ENCODE results near the gene MLH3.

DNA sequence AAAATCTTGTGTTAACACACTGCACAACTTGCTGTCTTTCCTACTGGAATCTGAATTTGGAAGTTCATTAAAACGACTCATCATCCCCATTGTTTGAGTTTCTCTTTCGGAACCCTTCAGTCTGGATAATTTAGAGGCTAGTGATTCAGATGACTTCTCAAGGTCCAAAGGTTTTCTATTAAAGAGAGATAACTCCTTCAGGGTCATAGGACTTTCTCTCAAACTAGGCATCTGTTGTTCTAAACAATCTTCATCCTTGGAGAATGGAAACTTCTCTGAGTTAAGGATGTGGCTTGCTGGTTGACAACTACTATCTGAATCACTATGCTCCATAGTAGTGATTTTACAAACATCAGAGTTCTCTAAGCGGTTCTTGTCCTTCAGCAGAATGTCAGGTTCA lies 4.4 kb downstream of the MLH3 start:
- TF ChIP-seq, protein P1, sequence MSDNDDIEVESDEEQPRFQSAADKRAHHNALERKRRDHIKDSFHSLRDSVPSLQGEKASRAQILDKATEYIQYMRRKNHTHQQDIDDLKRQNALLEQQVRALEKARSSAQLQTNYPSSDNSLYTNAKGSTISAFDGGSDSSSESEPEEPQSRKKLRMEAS (IDR thresholded peaks at IDR 0.05; ENCODE audit: insufficient read depth, insufficient read length) = no peak
- TF ChIP-seq, protein P2, sequence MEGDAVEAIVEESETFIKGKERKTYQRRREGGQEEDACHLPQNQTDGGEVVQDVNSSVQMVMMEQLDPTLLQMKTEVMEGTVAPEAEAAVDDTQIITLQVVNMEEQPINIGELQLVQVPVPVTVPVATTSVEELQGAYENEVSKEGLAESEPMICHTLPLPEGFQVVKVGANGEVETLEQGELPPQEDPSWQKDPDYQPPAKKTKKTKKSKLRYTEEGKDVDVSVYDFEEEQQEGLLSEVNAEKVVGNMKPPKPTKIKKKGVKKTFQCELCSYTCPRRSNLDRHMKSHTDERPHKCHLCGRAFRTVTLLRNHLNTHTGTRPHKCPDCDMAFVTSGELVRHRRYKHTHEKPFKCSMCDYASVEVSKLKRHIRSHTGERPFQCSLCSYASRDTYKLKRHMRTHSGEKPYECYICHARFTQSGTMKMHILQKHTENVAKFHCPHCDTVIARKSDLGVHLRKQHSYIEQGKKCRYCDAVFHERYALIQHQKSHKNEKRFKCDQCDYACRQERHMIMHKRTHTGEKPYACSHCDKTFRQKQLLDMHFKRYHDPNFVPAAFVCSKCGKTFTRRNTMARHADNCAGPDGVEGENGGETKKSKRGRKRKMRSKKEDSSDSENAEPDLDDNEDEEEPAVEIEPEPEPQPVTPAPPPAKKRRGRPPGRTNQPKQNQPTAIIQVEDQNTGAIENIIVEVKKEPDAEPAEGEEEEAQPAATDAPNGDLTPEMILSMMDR (IDR thresholded peaks at IDR 0.05; ENCODE audit: extremely low read depth in 1 of 2, insufficient read depth in 1 of 2, low read depth in 1 of 2, low read length in 2 of 2) = no peak
- TF ChIP-seq EZH2 (IDR thresholded peaks at IDR 0.05; ENCODE audit: borderline replicate concordance, low read depth, low read length, severe bottlenecking) (no peak), POLR2AphosphoS5 (IDR thresholded peaks at IDR 0.05; ENCODE audit: insufficient read depth, low read depth, low read length) (no peak), POLR2A (IDR thresholded peaks at IDR 0.05; ENCODE audit: low read depth, low read length) (no peak)

Data from endothelial cell of umbilical vein (primary cell).